Esophagus (tissue), 2 donors: ENCODE measurements around the gene TMEM256. TPM values are rescaled to one million over a fixed set of nuclear protein-coding genes. Genes with fewer than 3 reads are reported as not detected.
"Not testable (repeated sequence)": the region's sequence is repeated elsewhere in the genome, so short reads cannot be mapped to it uniquely, and the experiment has no call there.

Experiments
- H3K27ac ChIP-seq, 2 donors: one replicate each; pipeline ENCODE4 v1.5.1; 2013; ENCODE audit warnings: low read depth in 2 of 2, mild to moderate bottlenecking in 2 of 2, inconsistent platforms in 1 of 2, low read length in 1 of 2, moderate library complexity in 1 of 2
- H3K27me3 ChIP-seq, 2 donors: one replicate each; pipeline ENCODE4 v1.6.1; 2013; ENCODE audit warnings: low read length in 2 of 2, control low read depth in 1 of 2, mild to moderate bottlenecking in 1 of 2; ENCODE audit not compliant: insufficient read depth in 2 of 2, control insufficient read depth in 1 of 2
- H3K36me3 ChIP-seq, 2 donors: one replicate each; pipeline ENCODE4 v1.6.1; 2013; ENCODE audit warnings: low read length in 1 of 2; ENCODE audit not compliant: control insufficient read depth in 2 of 2, insufficient read depth in 2 of 2
- H3K4me1 ChIP-seq, 2 donors: one replicate each; pipeline ENCODE4 v1.6.1; 2013; ENCODE audit warnings: low read length in 1 of 2; ENCODE audit not compliant: control insufficient read depth in 2 of 2, insufficient read depth in 2 of 2
- H3K4me3 ChIP-seq, 2 donors: one replicate each; pipeline ENCODE4 v1.5.1; 2013; ENCODE audit warnings: low read length in 2 of 2, mild to moderate bottlenecking in 2 of 2, low read depth in 1 of 2, moderate library complexity in 1 of 2
- H3K9me3 ChIP-seq, 2 donors: one replicate each; pipeline ENCODE4 v1.6.1; 2013; ENCODE audit warnings: mild to moderate bottlenecking in 2 of 2, low read depth in 1 of 2, low read length in 1 of 2, moderate library complexity in 1 of 2; ENCODE audit not compliant: control insufficient read depth in 2 of 2, insufficient read depth in 1 of 2
- WGBS, 2 donors: extraction: QIAGEN DNeasy Blood & Tissue Kit; methylation state at CpG; one replicate each; pipeline ENCODE4 v1.1.7; 2013; 5-methylcytosine and 5-hydroxymethylcytosine counted together
- polyA plus RNA-seq, 2 donors: library from polyadenylated mRNA; stranded (reverse); fragments of 200-250 nt; gene quantifications; one replicate each; pipeline ENCODE4 v1.2.3, GENCODE V29; 2013
- donor health status: healthy with polysubstance abuse.
- donor health status: Bipolar disorder and iron deficiency.

TMEM256 gene
- polyA plus RNA-seq, 2 donors: 105 to 158 TPM

DNA sequence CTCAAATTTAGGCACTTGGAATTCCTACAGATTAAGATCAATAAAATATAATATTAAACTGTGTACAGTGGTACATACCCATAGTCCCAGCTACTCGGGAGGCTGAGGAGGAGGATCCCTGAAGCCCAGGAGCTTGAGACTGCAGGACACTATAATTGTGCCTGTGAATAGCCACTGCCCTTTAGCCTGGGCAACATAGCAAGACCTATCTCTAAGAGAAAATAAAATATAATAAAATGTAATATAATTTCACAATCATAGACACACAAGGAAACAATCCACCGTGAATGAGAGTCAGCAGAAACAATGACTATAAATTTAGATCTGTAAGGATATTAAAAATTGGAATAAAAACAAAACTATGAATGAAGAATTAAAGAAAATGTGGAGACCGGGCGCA, 33.0 kb downstream of the TMEM256 start:
- Histone ChIP-seq H3K4me3 (no peak overlapping the region), H3K9me3 (no peaks in the 10 kb centered on the region), H3K27me3 (no peaks in the 10 kb centered on the region), H3K36me3 (no peaks in the 10 kb centered on the region), H3K27ac (no peak overlapping the region), H3K4me1 (no peaks in the 10 kb centered on the region)
- 85 to 86% methylated on average over 4 of the region's 4 CpGs for WGBS, 2 donors

DNA sequence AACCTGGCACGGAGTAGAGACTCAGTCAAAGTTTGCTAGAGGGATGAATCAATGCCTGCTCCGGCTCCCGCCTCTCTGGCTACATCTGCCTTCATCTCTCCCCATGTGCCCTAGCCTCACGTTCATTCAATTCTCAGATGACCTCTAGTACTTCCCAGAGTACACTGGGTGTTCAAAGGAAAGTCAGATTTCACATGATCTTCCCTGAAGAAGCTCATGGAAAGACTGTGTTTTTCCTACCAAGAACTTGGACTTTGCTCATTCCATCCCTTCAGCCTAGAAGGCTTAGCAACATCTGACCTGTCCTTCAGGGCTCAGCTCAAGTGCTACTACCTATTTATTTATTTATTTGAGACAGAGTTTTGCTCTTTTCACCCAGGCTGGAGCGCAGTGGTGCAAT, 34.1 kb downstream of the TMEM256 start:
- Histone ChIP-seq H3K9me3 (no peaks in the 10 kb centered on the region), H3K27me3 (no peaks in the 10 kb centered on the region), H3K27ac (no peak overlapping the region), H3K36me3 (no peaks in the 10 kb centered on the region), H3K4me1 (no peaks in the 10 kb centered on the region), H3K4me3 (no peak overlapping the region)
- WGBS, 2 donors: 73 to 78% methylated on average over 5 of the region's 5 CpGs

DNA sequence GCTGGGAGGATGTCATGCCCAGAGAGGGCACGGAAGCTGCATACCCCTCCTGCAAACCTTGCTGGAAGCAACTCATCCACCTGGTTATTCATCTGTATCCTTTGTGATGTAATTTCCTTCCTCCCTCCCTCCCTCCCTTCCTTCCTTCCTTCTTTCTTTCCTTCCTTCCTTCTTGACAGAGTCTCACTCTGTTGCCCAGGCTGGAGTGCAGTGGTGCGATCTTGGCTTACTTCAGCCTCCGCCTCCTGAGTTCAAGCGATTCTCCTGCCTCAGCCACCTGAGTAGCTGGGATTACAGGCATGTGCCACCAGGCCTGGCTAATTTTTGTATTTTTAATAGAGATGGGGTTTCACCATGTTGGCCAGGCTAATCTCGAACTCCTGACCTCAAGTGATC, 35.3 kb downstream of the TMEM256 start:
- 82 to 88% methylated on average over 5 of the region's 5 CpGs for WGBS, 2 donors

DNA sequence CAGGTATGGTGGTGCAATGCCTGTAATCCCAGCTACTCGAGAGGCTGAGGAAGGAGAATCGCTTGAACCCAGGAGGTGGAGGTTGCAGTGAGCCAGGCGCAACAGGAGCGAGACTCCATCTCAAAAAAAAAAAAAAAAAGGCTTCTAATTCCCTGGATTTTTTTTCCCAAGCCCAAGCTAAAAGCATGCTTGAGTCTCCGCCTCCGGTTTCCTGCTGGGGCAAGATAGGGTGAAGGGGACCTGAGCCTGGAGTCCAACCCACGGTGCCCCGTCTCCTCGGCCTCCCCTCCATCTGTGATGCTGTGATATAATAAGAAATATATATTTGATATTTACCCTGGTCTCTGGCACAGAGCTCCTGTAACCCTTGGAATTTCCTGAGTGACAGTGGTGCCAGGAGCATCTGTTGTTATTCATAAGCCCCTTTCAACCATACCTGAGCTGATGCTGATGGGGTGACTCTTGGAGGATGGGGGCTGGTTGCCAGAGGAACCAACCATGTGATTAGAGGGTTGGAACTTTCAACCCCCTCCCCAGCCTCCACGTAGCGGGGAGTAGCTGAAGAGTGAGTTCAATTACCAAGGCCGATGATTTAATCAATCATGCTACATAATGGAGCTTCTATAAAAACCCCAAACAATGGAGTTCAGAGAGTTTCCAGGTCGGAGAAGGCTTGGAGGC, 35.8 kb downstream of the TMEM256 start:
- H3K27ac ChIP-seq: no peak overlapping the region
- no peaks in the 10 kb centered on the region for H3K27me3 ChIP-seq
- WGBS, 2 donors: 75 to 76% methylated on average over 13 of the region's 13 CpGs
- no peaks in the 10 kb centered on the region for H3K4me1 ChIP-seq
- H3K4me3 ChIP-seq: no peak overlapping the region
- no peaks in the 10 kb centered on the region for H3K36me3 ChIP-seq
- H3K9me3 ChIP-seq: no peaks in the 10 kb centered on the region

More for the DNA sequence above, 35.3 kb downstream of the TMEM256 start:
- not testable (repeated sequence) for H3K27me3 ChIP-seq, H3K4me1 ChIP-seq, H3K27ac ChIP-seq, H3K9me3 ChIP-seq, H3K36me3 ChIP-seq, H3K4me3 ChIP-seq

DNA sequence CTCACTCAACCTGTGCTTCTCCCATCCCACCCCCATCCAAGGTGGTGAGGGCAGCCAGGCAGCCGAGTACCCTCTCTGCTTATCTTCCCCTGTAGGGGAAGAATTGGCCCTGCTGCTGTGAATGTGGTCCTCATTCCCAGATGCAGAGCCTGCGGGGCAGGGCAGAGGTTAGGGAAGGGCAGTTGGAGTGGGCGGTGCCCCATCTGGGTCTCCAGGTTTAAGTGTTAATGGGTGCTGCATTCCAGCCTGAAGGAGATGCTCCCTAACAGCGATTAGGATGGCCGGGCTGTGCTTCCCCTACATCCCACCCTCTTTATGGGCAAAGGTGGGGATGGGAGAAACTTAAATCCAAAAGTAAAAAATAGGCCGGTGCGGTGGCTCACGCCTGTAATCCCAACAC, 36.8 kb downstream of the TMEM256 start:
- 84 to 90% methylated on average over 8 of the region's 8 CpGs for WGBS, 2 donors
- no peaks in the 10 kb centered on the region for H3K36me3 ChIP-seq
- H3K27ac ChIP-seq: no peak overlapping the region
- no peak overlapping the region for H3K4me3 ChIP-seq
- no peaks in the 10 kb centered on the region for H3K27me3 ChIP-seq
- H3K9me3 ChIP-seq: no peaks in the 10 kb centered on the region
- H3K4me1 ChIP-seq: no peaks in the 10 kb centered on the region

DNA sequence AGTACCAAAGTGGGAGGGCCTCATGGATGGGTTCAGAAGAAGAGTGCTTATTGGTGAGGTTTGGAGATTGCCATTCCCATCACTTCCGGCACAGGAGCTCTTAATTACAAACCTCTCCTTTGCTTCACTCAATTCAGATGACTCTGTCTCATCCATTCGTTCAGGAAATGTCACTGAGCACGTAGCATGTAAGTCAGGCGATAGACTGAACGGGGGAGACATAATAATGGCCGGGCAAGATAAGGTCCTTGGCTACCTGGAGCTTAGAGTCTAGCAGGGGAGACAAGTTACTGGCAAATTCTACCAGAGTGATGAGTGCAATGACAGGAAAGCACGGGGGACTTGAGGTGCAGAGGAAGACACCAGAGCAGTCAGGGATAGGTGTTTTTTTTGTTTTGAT, 37.9 kb downstream of the TMEM256 start:
- not testable (repeated sequence) for H3K4me1 ChIP-seq, H3K9me3 ChIP-seq, H3K27ac ChIP-seq, H3K36me3 ChIP-seq, H3K27me3 ChIP-seq, H3K4me3 ChIP-seq
- WGBS, 2 donors: 92 to 95% methylated on average over 6 of the region's 7 CpGs

DNA sequence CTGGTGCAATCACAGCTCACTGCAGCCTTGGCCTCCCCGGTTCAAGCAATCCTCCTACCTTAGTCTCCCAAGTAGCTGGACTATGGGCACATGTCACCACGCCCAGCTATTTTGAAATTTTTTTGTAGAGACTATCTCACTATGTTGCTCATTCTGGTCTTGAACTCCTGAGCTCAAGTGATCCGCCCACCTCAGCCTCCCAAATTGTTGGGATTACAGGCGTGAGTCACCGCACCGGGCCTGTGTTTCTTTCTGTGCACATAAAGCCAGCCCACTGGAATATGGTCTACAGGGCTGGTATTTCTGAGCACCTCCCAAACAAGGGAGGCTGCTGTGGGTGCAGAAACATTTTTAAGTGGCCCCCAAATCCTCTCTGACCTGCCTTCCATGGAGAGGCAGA, 40.6 kb downstream of the TMEM256 start:
- Histone ChIP-seq H3K4me1 (no peaks in the 10 kb centered on the region), H3K4me3 (no peak overlapping the region)
- 83 to 84% methylated on average over 6 of the region's 6 CpGs for WGBS, 2 donors

DNA sequence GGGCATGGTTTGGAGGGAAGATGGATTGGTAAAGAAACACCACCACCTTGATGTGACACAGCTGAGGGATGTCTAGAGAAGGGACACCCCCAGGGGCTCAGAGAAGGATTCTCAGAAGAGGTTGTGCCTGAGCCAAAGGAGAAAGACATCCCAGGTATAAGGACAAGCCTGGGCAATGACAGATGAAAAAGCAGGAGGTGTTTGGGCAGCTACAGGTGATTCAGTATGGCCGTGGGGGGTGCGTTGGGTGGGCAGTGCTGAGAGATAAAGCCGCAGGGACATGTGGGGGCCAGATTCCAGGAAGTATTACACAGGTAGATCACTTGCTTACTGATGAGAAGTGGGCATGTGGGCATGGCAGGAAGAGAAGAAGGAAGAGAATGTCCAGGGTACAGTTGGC, 42.0 kb downstream of the TMEM256 start:
- 38 to 60% methylated on average over 3 of the region's 3 CpGs for WGBS, 2 donors
- H3K9me3 ChIP-seq: no peaks in the 10 kb centered on the region
- H3K36me3 ChIP-seq: no peaks in the 10 kb centered on the region
- H3K27ac ChIP-seq: no peak overlapping the region
- H3K27me3 ChIP-seq: no peaks in the 10 kb centered on the region
- no peak overlapping the region for H3K4me3 ChIP-seq
- H3K4me1 ChIP-seq: no peaks in the 10 kb centered on the region

More for the DNA sequence above, 40.6 kb downstream of the TMEM256 start:
- Histone ChIP-seq H3K27me3 (no peaks in the 10 kb centered on the region), H3K27ac (no peak overlapping the region), H3K9me3 (no peaks in the 10 kb centered on the region), H3K36me3 (no peaks in the 10 kb centered on the region)

DNA sequence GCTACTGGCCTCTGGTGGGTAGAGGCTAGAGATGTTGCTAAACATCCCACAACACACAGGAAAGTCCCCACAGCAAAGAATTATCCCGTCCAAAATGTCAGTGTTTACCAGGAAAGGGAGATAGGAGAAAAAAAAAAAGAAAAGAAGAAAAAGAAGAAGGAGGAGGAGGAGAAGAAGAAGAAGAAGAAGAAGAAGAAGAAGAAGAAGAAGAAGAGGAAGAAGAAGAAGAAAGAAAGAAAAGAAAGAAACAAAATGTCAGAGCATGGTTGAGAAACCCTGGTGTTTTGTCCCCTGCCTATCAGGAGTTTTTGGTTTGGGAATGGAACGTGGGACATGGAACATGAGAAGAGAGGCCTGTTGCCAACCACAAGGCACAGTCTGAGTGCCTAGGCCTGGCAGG, 46.5 kb downstream of the TMEM256 start:
- H3K27ac ChIP-seq: no peak overlapping the region
- no peaks in the 10 kb centered on the region for H3K27me3 ChIP-seq
- no peaks in the 10 kb centered on the region for H3K9me3 ChIP-seq
- H3K4me3 ChIP-seq: no peak overlapping the region
- H3K36me3 ChIP-seq: peaks cover 0 to 3% of the 10 kb centered on the region in 2 donors
- peaks cover 7 to 26% of the 10 kb centered on the region in 2 donors for H3K4me1 ChIP-seq
- 59 to 60% methylated on average over 2 of the region's 2 CpGs for WGBS, 2 donors

DNA sequence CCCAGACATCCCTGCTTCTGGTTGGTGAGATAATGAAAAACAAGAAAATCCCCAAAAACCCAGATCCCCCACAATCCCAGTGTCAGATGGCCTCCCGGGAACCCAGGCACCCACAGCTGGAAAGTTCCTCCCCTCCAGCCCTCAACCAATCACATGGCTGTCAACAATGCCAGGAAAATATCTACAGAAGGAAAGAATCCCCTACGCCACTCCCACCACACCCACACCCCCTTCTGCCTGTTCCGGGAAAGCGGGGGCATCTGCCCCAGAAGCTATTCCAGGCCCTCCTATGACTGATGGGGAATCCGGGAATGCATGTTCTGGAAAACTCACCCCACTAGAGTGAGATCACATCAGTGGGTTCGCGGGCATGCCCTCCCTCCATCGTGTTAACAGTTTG, 47.1 kb downstream of the TMEM256 start:
- Histone ChIP-seq H3K27ac (no peak overlapping the region), H3K4me3 (no peak overlapping the region), H3K4me1 (peaks cover 7 to 26% of the 10 kb centered on the region in 2 donors), H3K36me3 (peaks cover 0 to 3% of the 10 kb centered on the region in 2 donors), H3K9me3 (no peaks in the 10 kb centered on the region), H3K27me3 (no peaks in the 10 kb centered on the region)
- WGBS, 2 donors: 69% methylated on average over 8 of the region's 8 CpGs
